H1 (cell line): Measurements from ENCODE around the gene SPOP. TPM values are rescaled to one million over a fixed set of nuclear protein-coding genes. Genes with fewer than 3 reads are reported as not detected.
A peak's percentile ranks its signal among the peaks of the same experiment; 100 is the strongest.

ENCODE experiments used
- CTCF ChIA-PET: fragments of 300-600 bp; sonication (Branson Sonifier 250); formaldehyde crosslinking; loops from one replicate; lab custom pipeline; 2021; ENCODE audit not compliant: partially characterized antibody; lab: Charles Lee
- POLR2A ChIA-PET: fragments of 300-600 bp; sonication (Branson Sonifier 250); formaldehyde crosslinking; loops from one replicate; lab custom pipeline; 2021; ENCODE audit warnings: inconsistent platforms; ENCODE audit not compliant: partially characterized antibody; lab: Charles Lee
- DNase-seq, 2 experiments: peaks; one replicate each; pipeline versions ENCODE4 v3.0.0 to v3.0.0-alpha.2; 2010 to 2022; ENCODE audit warnings: low spot score in 2 of 2, low read depth in 1 of 2, mixed read lengths in 1 of 2
- FAIRE-seq: peaks from 2 replicates; lab custom pipeline; 2011; peaks lifted over from hg19 to GRCh38; lab: Jason Lieb, UNC
- H2AFZ ChIP-seq: 2 replicates; pipeline ENCODE4 v1.8.1; 2012; ENCODE audit warnings: low read length, inconsistent platforms
- H2AK5ac ChIP-seq: 2 replicates; pipeline ENCODE4 v1.6.1; 2013; ENCODE audit warnings: low read depth, low read length
- H2BK120ac ChIP-seq: replicated peaks from 2 replicates; pipeline ENCODE3; 2013; ENCODE audit warnings: low read depth, low read length, inconsistent platforms
- H2BK12ac ChIP-seq: 2 replicates; pipeline ENCODE4 v1.6.1; 2013; ENCODE audit warnings: low read depth, low read length
- H2BK15ac ChIP-seq: 2 replicates; pipeline ENCODE4 v1.6.1; 2013; ENCODE audit warnings: low read length
- H2BK20ac ChIP-seq: 2 replicates; pipeline ENCODE4 v1.6.1; 2013; ENCODE audit warnings: low read length
- H2BK5ac ChIP-seq: 2 replicates; pipeline ENCODE4 v1.6.1; 2013; ENCODE audit warnings: low read depth, low read length
- H3K14ac ChIP-seq: 2 replicates; pipeline ENCODE4 v1.6.1; 2013; ENCODE audit warnings: inconsistent platforms; ENCODE audit not compliant: insufficient read length
- H3K18ac ChIP-seq: 2 replicates; pipeline ENCODE4 v1.6.1; 2013; ENCODE audit warnings: low read length; ENCODE audit errors: extremely low read depth
- H3K23ac ChIP-seq: 2 replicates; pipeline ENCODE4 v1.6.1; 2013; ENCODE audit warnings: inconsistent platforms; ENCODE audit not compliant: insufficient read length
- H3K23me2 ChIP-seq: 2 replicates; pipeline ENCODE4 v1.6.1; 2013; ENCODE audit warnings: low read depth, low read length
- H3K27ac ChIP-seq: 2 replicates; pipeline ENCODE4 v1.6.1; 2011; ENCODE audit warnings: low read depth, low read length, inconsistent platforms
- H3K27me3 ChIP-seq, 4 experiments: replicated peaks in 1 of 4; 1 replicate in 1 of 4; 2 replicates in 3 of 4; pipeline versions ENCODE4 v1.6.1 to v1.8.1; 2011 to 2013; ENCODE audit warnings: low read length in 3 of 4, mild to moderate bottlenecking in 3 of 4, inconsistent platforms in 2 of 4, mixed read lengths in 2 of 4, moderate library complexity in 1 of 4; ENCODE audit not compliant: control insufficient read depth in 3 of 4, insufficient read depth in 3 of 4; ENCODE audit errors: extremely low read depth in 1 of 4
- H3K36me3 ChIP-seq, 4 experiments: 2 replicates each; pipeline versions ENCODE4 v1.6.1 to v1.8.1; 2011 to 2013; ENCODE audit warnings: mild to moderate bottlenecking in 4 of 4, low read length in 3 of 4, moderate library complexity in 2 of 4, control low read depth in 1 of 4, inconsistent platforms in 1 of 4; ENCODE audit not compliant: insufficient read depth in 4 of 4, control insufficient read depth in 2 of 4
- H3K4ac ChIP-seq: replicated peaks from 2 replicates; pipeline ENCODE3; 2013; ENCODE audit warnings: low read length, low read depth, mixed read lengths, inconsistent platforms; ENCODE audit not compliant: insufficient read length
- H3K4me1 ChIP-seq, 4 experiments: replicated peaks in 1 of 4; 1 replicate in 1 of 4; 2 replicates in 3 of 4; pipeline versions ENCODE4 v1.6.1 to v1.8.1; 2011 to 2013; ENCODE audit warnings: low read length in 3 of 4, inconsistent platforms in 2 of 4, mixed read lengths in 1 of 4; ENCODE audit not compliant: insufficient read depth in 4 of 4, control insufficient read depth in 3 of 4
- H3K4me2 ChIP-seq, 2 experiments: 2 replicates each; pipeline versions ENCODE4 v1.6.1 to v1.8.1; 2011 to 2013; ENCODE audit warnings: low read depth in 2 of 2, low read length in 2 of 2, control low read depth in 1 of 2, inconsistent platforms in 1 of 2, mild to moderate bottlenecking in 1 of 2; ENCODE audit not compliant: insufficient read depth in 1 of 2
- H3K4me3 ChIP-seq, 4 experiments: fragments of 200-600, 300-600 bp in 1 of 4; sonication (generic), shearing (Covaris generic), sonication (Bioruptor Twin) in 1 of 4; 2 replicates each; pipeline versions ENCODE4 v1.5.1 to v1.8.1; 2011 to 2016; ENCODE audit warnings: low read length in 4 of 4, low read depth in 3 of 4, control low read depth in 2 of 4, inconsistent platforms in 2 of 4, mild to moderate bottlenecking in 2 of 4, mixed read lengths in 1 of 4, moderate library complexity in 1 of 4; ENCODE audit not compliant: insufficient read depth in 2 of 4; ENCODE audit errors: extremely low read depth in 1 of 4
- H3K56ac ChIP-seq: replicated peaks from 2 replicates; pipeline ENCODE3; 2013; ENCODE audit warnings: low read depth, mild to moderate bottlenecking, mixed read lengths, low read length, inconsistent platforms; ENCODE audit not compliant: insufficient read length
- H3K79me1 ChIP-seq: 2 replicates; pipeline ENCODE4 v1.6.1; 2013; ENCODE audit warnings: low read depth, low read length, control low read depth
- H3K79me2 ChIP-seq, 2 experiments: 2 replicates each; pipeline versions ENCODE4 v1.6.1 to v1.8.1; 2012 to 2013; ENCODE audit warnings: low read length in 2 of 2, mild to moderate bottlenecking in 2 of 2, inconsistent platforms in 1 of 2; ENCODE audit not compliant: insufficient read depth in 2 of 2, control insufficient read depth in 1 of 2
- H3K9ac ChIP-seq, 4 experiments: replicated peaks in 1 of 4; 1 replicate in 1 of 4; 2 replicates in 3 of 4; pipeline versions ENCODE4 v1.6.1 to v1.8.1; 2011 to 2013; ENCODE audit warnings: low read depth in 3 of 4, low read length in 3 of 4, control low read depth in 2 of 4, mild to moderate bottlenecking in 2 of 4, moderate library complexity in 2 of 4, inconsistent platforms in 1 of 4; ENCODE audit errors: extremely low read depth in 1 of 4
- H3K9me3 ChIP-seq, 2 experiments: 2 replicates each; pipeline versions ENCODE4 v1.6.1 to v1.8.1; 2012 to 2013; ENCODE audit warnings: mild to moderate bottlenecking in 2 of 2, moderate library complexity in 2 of 2, control low read depth in 1 of 2, inconsistent platforms in 1 of 2, low read depth in 1 of 2, low read length in 1 of 2, mixed read lengths in 1 of 2; ENCODE audit not compliant: insufficient read depth in 2 of 2
- H4K20me1 ChIP-seq, 2 experiments: replicated peaks in 1 of 2; 2 replicates each; pipeline versions ENCODE3 to v1.8.1; 2011 to 2013; ENCODE audit warnings: inconsistent platforms in 2 of 2, low read length in 2 of 2, mild to moderate bottlenecking in 1 of 2; ENCODE audit not compliant: insufficient read depth in 2 of 2, control insufficient read depth in 1 of 2
- H4K5ac ChIP-seq: 2 replicates; pipeline ENCODE4 v1.6.1; 2013; ENCODE audit warnings: low read length, low read depth, mixed read lengths, inconsistent platforms; ENCODE audit not compliant: insufficient read length
- H4K8ac ChIP-seq: 2 replicates; pipeline ENCODE4 v1.8.0; 2013; ENCODE audit warnings: mild to moderate bottlenecking, moderate library complexity, low read length, inconsistent platforms; ENCODE audit not compliant: insufficient read depth; ENCODE audit errors: extremely low read depth
- H4K91ac ChIP-seq: replicated peaks from 2 replicates; pipeline ENCODE3; 2013; ENCODE audit warnings: low read length, mixed read lengths, inconsistent platforms; ENCODE audit not compliant: insufficient read length
- FOSL1 ChIP-seq: IDR thresholded peaks from 2 replicates; pipeline ENCODE4 v1.6.1; 2011; ENCODE audit warnings: mild to moderate bottlenecking, low read depth, low read length, moderate library complexity; ENCODE audit not compliant: insufficient read depth
- RFX5 ChIP-seq: IDR thresholded peaks from 2 replicates; pipeline ENCODE4 v1.6.1; 2011; ENCODE audit warnings: low read depth, low read length, improper control_type of control experiment, borderline replicate concordance
- RNF2 ChIP-seq: fragments of 200-900, 300-1000 bp; sonication (generic); IDR thresholded peaks from 2 replicates; pipeline ENCODE4 v1.7.1; 2016; ENCODE audit warnings: borderline replicate concordance, low read depth, mild to moderate bottlenecking, antibody characterized with exemption, low read length; ENCODE audit not compliant: poor library complexity, severe bottlenecking; ENCODE audit errors: missing control alignments
- SRF ChIP-seq: IDR thresholded peaks from 2 replicates; pipeline ENCODE4 v1.6.1; 2011; ENCODE audit warnings: mild to moderate bottlenecking, low read depth, low read length, moderate library complexity
- SUZ12 ChIP-seq: fragments of 200-600 bp; sonication (generic); IDR thresholded peaks from 2 replicates; pipeline ENCODE4 v1.6.1; 2012; ENCODE audit warnings: mild to moderate bottlenecking, inconsistent platforms, low read length, moderate library complexity, mixed read lengths
- WGBS, 2 experiments: shearing (Covaris generic) in 1 of 2; methylation state at CpG; one replicate each; pipeline versions ENCODE4 v1.1.6 to v1.1.7; 2013 to 2015; ENCODE audit warnings: low lambda C conversion rate in 2 of 2, mixed read lengths in 2 of 2, inconsistent platforms in 1 of 2, low coverage in 1 of 2, missing lambda C conversion rate in 1 of 2; ENCODE audit not compliant: insufficient replicate concordance in 2 of 2, insufficient coverage in 1 of 2, insufficient read length in 1 of 2; ENCODE audit errors: extremely low coverage in 1 of 2, missing lambda C conversion rate in 1 of 2; 5-methylcytosine and 5-hydroxymethylcytosine counted together
- polyA plus RNA-seq, 7 experiments: library from polyadenylated mRNA; depleted of rRNA in 3 of 7; stranded (reverse) in 5 of 7; unstranded in 2 of 7; fragments of >200 nt in 5 of 7; fragments of 200-250 nt in 2 of 7; gene quantifications; 1 replicate in 5 of 7; 2 replicates in 1 of 7; 4 replicates in 1 of 7; pipeline versions ENCODE4 v1.2.1 to v1.2.3, GENCODE V29; 2011 to 2013; ENCODE audit warnings: missing spikeins in 2 of 7, mixed read lengths in 2 of 7
- total RNA-seq: library from RNA; stranded (reverse); fragmentation: NEBNext Ultra II Directional; extraction: Animal tissue kit (Norgen Biotek cat#: 25700); gene quantifications from 2 replicates; pipeline ENCODE4 v1.2.1, GENCODE V29; 2021
- TF ChIP-seq, protein P1 (sequence below), 3 experiments: IDR thresholded peaks; 1 replicate in 2 of 3; 2 replicates in 1 of 3; pipeline versions ENCODE4 v1.5.1 to v1.6.1; 2011; ENCODE audit warnings: low read length in 3 of 3, mild to moderate bottlenecking in 3 of 3, inconsistent platforms in 2 of 3, low read depth in 1 of 3, moderate library complexity in 1 of 3; ENCODE audit not compliant: insufficient read depth in 1 of 3; ENCODE audit errors: control extremely low read depth in 1 of 3
- TF ChIP-seq, protein P2 (sequence below): IDR thresholded peaks from 2 replicates; pipeline ENCODE4 v1.6.1; 2011; ENCODE audit warnings: low read length, improper control_type of control experiment

SPOP gene
- total and polyA plus RNA-seq, 2 of the 8 experiments (the other 6 are each of a cell fraction or from before 2014, with no cell fraction given) = 13.3 to 25.6 TPM

DNA sequence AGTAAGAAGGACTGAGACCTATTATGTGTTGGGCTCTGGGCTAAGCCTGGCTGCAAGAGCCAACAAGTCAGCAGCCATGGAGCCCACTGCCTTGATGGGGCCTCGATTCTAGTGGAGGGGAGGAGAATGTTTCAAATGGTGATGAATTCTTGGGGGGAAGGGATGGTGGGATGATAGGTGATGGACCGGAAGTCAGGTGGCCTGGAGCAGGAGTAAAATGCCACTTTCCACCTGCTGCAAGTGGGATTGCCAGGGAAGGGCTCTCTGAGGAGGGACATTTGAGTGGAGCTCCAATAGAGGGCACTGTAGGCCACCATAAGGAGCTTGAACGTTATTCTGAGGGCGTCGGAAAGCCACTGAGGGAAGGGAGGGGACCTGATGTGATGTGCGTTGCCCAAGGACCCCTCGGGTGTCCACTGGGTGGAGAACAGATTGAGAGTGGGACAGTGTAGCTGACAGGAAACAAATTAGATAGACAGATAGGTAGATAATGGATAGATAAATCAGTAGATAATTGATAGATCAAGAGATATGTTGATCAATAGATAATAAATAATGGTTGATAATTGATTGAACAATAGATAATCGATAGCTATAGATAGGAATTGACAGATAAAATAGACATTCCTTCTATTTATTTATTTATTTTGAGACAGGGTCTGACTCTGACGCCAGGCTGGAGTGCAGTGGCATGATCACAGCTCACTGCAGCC, 120.4 kb downstream of the SPOP start:
- Histone ChIP-seq H2BK20ac (no peak overlapping the region), H2BK120ac (no peak overlapping the region), H3K23me2 (no peaks in the 10 kb centered on the region), H3K27me3 (peaks cover 0 to 3% (median 1%) of the 10 kb centered on the region in 4 experiments; a peak in 2 of 7 replicates), H4K91ac (no peak overlapping the region), H3K56ac (no peak overlapping the region), H4K8ac (no peak overlapping the region), H2AFZ (no peak overlapping the region), H3K9ac (no peak overlapping the region), H3K4me1 (no peaks in the 10 kb centered on the region), H2AK5ac (no peak overlapping the region), H3K4me3 (no peak overlapping the region), H3K79me1 (no peaks in the 10 kb centered on the region), H4K20me1 (no peaks in the 10 kb centered on the region), H3K27ac (no peak overlapping the region), H3K18ac (no peak overlapping the region), H3K4me2 (no peak overlapping the region), H3K79me2 (no peaks in the 10 kb centered on the region), H3K9me3 (no peaks in the 10 kb centered on the region), H4K5ac (no peak overlapping the region), H2BK12ac (no peak overlapping the region), H3K4ac (no peak overlapping the region), H3K36me3 (no peaks in the 10 kb centered on the region), H3K14ac (no peak overlapping the region), H3K23ac (no peak overlapping the region), H2BK15ac (no peak overlapping the region), H2BK5ac (no peak overlapping the region)
- FAIRE-seq (peak; percentile 87), DNase-seq (peak in 1 of 2 experiments; percentile 59)
- WGBS, 2 experiments = 34% methylated on average over 9 of the region's 9 CpGs; no CpG with 5 or more reads in 1 of the 2 experiments
- POLR2A ChIA-PET = interaction anchor here (0.5 to 1.2 kb wide), 3 partner anchors 23 to 149 kb away, joined by 3 read pairs; no protein-coding TSS in a partner anchor
- CTCF ChIA-PET = interaction anchor here (0.7 to 16.4 kb wide), 51 partner anchors 9 to 444 kb away, joined by 3 to 228 read pairs (median 8); partner anchors contain the start of genes NGFR, NXPH3, PHB1 and SLC35B1
- TF ChIP-seq RNF2 = no peak
- TF ChIP-seq, protein P1, sequence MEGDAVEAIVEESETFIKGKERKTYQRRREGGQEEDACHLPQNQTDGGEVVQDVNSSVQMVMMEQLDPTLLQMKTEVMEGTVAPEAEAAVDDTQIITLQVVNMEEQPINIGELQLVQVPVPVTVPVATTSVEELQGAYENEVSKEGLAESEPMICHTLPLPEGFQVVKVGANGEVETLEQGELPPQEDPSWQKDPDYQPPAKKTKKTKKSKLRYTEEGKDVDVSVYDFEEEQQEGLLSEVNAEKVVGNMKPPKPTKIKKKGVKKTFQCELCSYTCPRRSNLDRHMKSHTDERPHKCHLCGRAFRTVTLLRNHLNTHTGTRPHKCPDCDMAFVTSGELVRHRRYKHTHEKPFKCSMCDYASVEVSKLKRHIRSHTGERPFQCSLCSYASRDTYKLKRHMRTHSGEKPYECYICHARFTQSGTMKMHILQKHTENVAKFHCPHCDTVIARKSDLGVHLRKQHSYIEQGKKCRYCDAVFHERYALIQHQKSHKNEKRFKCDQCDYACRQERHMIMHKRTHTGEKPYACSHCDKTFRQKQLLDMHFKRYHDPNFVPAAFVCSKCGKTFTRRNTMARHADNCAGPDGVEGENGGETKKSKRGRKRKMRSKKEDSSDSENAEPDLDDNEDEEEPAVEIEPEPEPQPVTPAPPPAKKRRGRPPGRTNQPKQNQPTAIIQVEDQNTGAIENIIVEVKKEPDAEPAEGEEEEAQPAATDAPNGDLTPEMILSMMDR (IDR thresholded peaks at IDR 0.05; ENCODE audit: control extremely low read depth in 1 of 3, insufficient read depth in 1 of 3, low read depth in 1 of 3, low read length in 3 of 3) = peak; percentile 51 to 85 (median 77)
- TF ChIP-seq, protein P2, sequence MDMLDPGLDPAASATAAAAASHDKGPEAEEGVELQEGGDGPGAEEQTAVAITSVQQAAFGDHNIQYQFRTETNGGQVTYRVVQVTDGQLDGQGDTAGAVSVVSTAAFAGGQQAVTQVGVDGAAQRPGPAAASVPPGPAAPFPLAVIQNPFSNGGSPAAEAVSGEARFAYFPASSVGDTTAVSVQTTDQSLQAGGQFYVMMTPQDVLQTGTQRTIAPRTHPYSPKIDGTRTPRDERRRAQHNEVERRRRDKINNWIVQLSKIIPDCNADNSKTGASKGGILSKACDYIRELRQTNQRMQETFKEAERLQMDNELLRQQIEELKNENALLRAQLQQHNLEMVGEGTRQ = 0 out of 2 replicates have a peak, but pooled peaks have one; percentile 42
- no peak for TF ChIP-seq SRF
- TF ChIP-seq RFX5 = no peak
- TF ChIP-seq FOSL1 = no peak
- no peak for TF ChIP-seq SUZ12
